ENCODE data around the gene CACNA2D3.

Gene CACNA2D3

DNA sequence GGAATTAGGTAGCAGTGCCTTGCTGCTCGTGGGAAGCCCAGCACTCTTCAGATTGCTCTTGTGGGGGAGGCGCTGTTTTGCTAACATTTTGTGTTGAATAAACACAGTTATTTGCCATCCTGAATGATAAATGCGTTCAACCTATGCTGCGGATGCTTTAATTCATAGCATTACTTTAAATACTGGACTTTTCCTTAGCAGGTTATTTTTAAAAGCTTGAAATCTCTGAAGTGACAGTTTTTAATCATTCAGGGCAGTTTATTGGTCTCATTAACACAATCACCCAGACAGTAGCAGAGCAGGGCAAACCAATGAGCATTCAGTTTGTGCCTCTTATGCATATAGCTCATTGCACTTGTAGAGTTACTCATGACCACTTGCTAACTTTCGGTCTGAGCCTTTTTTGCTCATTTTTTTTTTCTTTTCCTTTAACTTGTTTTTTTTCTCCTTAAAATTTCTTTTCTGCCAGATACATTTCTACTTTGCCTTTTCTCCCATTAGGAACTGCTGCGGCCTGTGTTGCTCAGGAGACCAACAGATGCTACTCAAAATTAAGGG is 5.2 kb downstream of the CACNA2D3 start:
- FAIRE-seq = no peak

DNA sequence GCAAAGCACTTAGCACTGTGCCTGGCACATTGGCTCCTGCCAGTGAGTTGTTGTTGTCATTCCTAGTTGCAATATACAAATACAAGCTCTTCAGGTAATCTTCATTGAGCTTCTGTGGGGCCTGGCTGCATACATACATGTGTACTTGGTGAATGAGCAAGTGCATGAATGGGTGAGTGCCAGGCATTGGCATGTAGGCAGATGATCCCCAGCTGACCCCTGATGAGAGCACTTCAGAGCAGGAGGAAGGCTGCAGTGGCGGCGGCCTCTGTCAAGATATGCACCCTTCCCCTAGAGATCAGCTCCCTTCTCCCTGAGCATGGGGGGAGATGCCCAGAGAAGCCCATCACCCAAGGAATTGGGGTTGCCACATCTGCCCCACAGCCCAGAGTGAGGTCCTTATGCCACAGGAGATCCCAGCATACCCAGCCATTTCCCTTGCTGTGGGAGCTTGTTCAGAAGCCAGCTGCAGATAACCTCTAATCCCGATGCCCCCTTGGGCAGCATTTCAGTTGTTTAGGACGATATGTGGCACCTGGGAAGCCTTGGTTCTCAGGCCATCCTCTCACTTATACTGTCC is 8.8 kb downstream of the CACNA2D3 start:
- FAIRE-seq = no peak

DNA sequence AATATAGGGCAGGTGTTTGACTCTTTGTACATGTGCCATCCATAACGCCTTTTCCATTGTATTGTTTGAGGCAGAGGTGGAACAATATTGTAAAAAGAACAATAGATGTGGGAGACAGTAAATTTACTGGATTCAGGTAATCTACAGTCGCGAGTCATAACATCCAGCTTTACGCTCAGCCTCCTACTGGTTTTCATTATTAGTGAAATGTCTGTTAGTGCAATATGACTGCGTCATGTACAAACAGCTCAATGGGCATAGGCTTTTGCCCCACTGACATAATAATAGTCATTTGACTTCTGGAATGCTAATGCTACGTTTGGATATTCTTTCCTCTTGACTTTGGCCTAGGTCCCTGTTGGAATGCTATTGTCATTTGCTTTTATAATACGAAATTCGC is 9.5 kb downstream of the CACNA2D3 start:
- FAIRE-seq = no peak

DNA sequence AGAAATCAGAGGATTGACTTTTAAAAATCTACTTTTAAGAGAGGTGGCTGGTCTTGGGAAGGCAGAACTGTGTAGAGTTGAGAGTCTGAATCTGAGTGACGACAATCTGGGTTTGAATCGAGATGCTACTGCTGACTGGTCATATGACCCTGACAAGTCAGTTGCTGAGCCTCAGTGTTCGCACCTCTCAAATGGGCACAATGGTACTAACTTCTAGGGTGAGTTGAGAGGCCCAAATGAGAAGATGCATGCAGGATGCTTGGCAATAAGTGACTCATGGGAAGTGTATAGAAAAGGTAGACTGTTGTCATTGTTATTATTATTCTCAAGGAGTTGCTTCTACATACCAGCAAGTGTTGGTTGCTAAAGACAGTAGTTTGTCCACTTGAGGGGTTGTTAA is 10.3 kb downstream of the CACNA2D3 start:
- FAIRE-seq = no peak

DNA sequence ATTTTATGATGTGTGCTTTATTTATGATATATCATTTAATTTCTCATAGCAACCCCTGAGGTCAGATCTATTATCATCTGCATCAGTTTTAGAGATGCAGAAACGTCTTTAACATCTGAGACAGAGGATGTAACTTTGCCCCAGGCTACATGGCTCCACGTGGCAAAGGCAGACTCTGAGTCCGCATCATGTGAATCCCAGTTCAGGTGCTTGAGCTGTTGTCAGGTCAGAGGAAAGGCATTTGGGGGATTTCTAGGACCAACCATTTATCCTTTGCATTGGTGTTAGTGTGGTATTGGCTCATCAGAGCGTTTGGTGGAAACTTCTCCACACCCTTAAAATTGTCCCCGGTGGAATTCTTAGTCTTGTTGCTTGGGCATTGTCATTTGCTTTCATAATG is 10.8 kb downstream of the CACNA2D3 start:
- FAIRE-seq = no peak

DNA sequence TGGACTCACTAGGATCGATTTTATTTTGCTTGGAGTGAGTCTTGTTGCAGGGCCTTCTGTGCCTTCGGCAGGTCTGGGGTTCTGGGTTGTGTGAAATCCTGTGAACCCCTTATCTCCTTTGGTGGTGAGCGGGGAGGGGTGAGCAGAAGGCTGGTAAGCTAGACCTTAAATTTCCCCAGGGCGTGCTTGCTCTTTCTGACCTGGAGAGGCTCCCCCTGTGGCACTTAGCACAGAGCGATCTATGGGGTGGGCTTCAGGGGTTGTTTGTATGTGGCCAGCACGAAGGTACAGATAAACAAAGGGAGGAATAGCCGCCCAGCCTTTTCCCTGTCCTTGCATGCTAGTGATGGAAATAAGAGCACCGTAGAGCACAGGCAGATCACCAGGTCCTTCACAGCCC is 11.8 kb downstream of the CACNA2D3 start:
- FAIRE-seq = no peak

DNA sequence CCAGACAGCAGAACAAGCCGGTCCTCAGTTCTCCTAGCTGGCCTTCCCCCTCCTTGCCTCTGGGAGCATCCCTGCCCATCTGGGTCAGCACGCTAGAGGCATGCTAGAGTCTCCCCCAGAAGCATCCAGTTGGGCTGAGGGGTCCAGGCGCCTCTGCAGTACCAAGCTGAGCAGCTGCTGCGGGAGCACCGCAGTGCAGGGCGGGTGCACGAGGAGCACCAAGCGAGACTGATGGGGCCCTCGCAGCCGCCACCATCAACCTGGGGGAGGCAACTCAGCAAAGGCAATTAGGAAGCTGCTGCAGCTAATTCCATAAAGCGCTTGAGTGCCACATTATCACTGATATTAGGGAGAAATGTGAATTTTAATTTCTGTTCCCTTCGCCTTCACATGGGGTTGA is 12.4 kb downstream of the CACNA2D3 start:
- no peak for FAIRE-seq

DNA sequence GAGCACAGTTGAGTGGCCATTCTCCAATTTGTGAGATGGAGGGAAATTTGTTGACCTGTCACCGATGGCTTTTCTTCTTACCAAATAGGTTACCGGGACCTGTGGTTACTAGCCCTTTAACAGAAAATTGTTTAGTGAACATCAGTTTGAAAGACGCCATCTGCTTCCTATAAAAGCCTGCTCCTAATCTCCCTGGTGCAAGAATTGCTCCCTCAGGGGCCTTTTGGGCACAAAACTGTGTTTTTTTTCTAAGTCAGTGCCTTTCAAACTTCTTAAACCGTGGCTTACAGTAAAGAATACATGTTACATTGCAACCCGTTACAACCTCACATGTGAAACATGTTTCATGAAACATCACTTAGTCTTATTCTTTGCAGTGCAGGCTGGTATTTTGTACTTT is 15.0 kb downstream of the CACNA2D3 start:
- no peak for FAIRE-seq

DNA sequence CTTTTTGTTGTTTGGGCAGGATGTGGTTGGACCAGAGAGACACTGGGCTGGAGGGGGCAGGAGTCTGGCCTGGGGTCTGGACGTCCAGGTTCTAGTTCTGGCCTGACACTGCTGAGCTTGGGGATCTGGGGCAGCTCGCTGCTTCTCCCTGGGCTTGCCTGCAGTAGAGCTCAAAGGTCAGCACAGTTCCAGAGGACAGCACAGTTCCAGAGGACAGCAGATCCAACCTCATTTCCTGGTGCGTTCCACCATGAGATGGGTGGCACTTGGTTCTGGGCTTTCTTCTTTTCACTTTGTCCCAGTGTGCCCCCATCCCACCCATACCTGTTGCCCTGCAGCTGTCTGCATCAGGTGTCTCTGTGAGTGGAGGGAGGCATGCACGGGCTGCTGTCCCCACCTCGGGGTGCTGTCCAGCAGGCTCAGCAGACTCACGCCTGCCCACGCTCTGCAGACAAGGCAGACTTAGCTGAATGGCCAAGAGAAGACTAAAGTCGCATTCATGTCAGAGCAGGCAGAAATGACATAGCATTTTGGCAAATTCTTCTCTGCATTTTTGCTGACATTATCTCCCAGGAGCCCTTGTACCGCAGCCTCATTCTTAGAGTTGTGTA is 16.7 kb downstream of the CACNA2D3 start:
- FAIRE-seq = no peak

DNA sequence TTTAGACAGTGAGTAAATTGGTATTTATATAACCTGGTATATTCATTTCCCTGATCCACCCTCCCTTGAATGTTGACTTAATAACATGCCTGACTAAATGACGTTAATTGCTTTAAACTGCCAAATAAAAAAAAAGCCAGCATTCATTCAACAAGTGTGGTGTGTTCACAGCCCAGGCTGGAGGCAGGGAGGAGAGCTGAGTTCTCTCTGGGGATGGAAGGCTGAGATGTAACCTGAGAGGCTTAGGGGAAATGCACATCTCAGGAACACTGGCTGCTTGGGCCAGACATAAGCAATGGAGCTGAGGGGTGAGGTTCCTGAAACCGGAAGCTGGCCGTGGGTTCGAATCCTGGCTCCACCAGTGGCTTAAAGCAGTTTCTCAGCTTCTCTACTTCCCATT is 17.3 kb downstream of the CACNA2D3 start:
- FAIRE-seq = no peak

DNA sequence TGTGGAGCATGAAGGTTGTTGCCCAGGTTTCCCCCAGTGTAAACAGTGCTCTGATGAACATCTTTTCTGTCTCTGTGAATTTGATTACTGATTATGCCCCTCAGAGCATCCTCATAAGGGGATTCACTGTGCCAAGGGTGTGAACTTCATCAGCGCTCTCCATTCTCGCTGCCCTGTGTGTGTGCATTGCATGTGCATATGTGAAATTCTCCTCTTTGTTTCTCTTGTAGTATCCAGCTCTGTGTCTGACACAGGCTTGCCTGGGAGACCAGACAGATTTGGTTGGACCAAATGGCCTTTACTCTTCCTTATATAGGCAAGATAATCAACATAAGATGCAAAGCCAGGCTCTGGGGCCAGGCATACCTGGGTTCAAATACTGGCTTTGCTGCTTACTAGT is 21.9 kb downstream of the CACNA2D3 start:
- no peak for FAIRE-seq

DNA sequence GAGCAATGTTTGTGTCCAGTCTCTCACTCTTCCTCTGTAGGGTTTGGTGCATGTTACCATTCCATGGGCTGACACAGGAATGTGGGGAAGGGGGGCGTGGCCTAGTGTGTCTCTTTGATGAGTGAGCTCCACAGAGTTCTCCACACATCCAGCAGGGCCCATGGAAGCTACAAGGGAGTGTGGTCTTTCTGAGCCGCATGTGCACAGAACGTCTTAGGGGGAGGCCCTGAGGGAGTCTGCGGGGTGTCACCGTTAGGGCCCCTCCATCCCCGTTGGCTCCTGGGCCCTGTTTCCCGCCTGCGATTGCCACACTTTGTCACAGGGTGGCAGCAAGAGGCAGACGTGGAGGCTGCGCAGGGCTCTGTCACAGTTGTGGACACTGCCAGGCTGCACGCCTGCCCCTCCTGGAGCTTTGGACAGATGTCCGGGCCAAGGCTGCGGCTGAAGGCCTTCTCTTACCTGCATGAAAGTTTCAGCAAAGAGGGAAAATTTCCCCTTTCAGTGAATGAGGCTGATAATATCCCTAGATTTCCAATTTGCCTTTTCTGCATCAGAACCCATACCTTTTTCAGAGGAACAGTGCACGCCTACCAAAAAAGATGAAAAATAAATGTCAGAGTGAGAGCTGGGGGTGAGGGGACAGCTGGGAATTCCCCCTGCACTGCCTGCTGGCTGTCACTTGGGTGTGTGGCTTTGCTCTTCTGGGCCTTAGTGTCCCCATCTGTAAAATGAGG is 24.3 kb downstream of the CACNA2D3 start:
- FAIRE-seq = no peak

DNA sequence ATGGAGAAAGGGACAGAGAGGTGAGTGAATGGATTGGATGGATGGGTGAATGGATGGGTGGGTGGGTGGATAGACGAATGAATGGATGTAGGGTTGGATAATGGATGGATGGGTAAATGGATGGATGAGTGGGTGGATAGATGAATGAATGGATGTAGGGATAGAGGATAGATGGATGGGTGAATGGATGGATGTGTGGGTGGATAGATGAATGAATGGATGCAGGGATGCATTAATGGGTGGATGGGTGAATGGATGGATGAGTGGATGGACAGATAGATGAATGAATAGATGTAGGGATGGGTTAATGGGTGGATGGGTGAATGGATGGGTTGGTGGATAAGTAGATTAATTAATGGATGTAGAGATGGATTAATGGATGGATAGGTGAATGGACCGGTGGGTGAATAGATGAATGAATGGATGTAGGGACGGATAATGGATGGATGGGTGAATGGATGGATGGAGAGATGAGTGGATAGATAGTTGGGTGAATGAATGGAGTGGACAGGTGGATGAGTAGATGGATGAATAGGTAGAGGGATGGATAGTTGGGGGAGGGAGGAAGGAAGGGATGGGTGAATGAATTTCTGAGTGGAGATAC is 28.6 kb downstream of the CACNA2D3 start:
- no peak for FAIRE-seq

DNA sequence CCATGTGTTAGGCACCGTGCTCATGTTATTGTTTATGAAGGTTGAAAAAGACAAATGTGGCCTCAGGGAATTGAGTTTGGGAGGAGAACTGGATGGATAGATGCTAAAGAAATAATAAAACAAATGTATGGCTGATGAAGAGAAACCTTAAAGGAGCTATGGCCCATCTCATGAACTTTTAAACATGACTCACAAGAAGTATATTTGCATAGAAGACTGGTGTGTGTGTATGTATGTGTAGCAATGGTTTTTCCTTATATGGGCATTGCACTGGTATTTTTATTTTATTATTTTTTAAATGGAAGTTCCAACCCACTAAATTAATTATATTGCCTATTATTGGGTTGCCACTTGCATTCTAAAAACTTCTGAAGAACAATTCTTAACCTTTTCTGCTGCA is 31.1 kb downstream of the CACNA2D3 start:
- no peak for FAIRE-seq

DNA sequence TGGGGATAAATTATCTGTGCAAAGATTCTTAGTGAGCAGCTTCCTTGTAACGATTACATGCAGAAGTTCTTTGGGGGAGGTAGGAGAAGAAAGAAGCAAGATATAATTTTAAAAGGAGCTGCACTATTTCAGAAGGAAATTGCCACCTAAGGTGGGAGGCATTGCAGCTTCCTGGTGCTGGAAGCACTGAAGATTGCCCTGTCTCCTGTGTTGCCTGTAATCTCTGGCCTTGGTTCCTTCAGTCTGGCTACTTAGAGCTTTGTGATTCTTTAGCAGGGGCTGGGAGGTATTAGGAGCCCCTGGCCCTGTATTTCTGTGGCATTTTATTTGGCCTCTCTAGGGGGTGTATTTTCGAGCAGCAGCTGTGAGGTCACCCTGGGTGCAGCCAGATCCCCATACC is 35.5 kb downstream of the CACNA2D3 start:
- FAIRE-seq = no peak

DNA sequence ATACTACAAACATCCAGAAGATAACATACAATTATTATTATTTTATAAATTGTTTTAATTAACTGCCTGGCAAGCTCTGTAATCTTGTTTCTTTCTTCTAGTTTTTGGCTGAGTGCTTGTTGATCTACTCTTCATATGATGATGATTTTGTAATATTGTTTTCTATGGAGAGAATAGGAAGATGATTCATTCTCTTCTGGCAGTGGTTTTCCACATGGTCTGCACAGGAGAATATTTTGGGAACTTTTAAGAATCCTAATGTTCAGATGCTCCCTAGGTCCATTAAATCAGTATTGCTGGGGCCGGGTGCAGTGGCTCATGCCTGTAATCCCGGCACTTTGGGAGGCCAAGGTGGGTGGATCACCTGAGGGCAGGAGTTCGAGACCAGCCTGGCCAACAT is 37.6 kb downstream of the CACNA2D3 start:
- FAIRE-seq = no peak

DNA sequence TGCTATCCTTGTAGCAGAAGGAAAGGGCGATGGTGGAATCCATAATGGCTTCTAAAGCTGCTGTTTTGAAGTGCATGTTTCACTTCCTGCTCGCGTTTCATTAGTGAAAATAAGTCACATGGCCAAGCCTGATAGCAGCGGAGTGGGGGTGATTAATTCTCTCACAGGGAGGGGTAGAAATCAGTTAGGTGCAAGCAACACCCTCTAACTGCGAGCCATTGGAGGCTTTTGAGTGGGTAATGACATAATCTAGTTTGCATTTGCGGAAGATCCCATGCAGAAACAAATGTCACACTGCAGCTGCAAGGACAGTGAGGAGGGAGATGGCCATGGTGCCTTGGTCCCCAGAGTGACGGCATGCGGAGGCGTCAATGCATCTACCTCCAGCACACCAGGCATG is 41.1 kb downstream of the CACNA2D3 start:
- FAIRE-seq = no peak

DNA sequence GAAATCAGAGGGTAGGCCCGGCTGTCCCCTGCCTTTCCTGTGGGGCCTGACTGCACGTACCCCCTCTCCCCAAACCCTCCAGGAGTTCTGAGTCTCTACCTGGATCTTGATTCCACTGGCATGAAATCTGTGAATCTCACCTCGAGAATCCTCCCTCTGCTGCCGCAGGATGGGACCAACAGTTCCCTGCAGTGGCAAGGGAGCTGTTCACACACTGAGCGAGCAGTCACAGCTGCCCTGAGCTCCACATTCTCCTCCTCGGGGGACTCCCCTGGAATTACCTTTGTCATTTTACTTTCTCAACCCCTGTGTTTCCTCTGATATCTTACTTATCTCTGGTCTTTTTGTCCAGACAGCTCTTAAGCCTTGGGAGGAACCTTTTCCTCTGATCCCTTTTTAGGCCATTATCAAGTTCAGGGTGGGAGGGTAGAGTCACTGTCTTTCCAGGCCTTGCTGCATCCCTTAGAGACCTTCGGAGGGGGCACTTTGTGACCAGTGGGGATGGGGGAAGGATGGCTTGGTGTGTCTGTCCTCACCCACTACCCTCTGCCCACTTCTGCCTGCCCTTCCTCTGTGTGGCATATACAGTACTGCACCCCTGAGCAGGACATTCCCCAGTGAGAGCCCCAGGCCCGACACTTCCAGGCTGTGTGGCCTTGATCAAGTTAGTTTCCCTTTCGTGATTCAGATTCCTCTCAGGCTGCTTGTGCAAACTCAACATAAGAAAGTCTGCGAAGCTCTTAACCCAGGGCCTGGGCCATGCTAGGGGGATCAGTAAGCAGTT is 42.0 kb downstream of the CACNA2D3 start:
- FAIRE-seq = no peak

DNA sequence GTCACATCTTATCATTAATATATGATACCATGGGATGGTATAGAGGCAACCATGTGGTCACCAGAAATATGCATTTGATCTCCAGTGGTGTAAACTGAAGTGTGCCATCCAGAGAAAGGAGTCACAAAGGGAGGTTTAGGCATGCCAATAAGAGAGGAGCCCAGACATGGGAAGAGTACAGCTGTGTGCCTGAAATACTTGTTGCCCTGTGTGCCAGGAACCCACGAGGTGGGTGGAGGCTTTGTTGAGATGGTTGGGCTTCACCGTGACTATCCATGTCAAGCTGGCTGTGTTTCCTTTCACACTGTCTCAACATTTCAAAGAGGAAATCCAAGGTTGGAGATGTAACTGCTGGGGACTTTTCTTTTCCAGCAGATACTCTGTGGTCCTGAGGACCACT is 43.5 kb downstream of the CACNA2D3 start:
- FAIRE-seq = no peak

DNA sequence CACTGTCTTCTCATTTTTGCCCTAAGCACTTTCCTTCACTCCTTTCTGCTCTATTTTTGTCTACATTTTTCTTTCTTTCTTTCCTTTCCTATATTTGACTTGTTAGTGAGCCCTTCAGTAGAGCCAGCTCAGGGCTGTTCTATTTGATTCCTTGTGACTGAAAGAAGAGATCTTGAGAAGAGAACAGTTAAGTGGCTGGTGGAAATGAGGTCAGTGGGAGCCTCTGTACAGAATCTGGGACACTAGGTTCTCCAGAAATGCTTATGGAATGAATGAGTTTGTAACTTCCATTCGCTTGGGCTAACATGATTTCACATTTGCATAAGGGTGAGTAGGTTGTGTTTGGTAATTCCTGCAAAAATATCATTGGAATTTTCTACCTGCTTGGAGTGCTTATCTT is 45.6 kb downstream of the CACNA2D3 start:
- no peak for FAIRE-seq

DNA sequence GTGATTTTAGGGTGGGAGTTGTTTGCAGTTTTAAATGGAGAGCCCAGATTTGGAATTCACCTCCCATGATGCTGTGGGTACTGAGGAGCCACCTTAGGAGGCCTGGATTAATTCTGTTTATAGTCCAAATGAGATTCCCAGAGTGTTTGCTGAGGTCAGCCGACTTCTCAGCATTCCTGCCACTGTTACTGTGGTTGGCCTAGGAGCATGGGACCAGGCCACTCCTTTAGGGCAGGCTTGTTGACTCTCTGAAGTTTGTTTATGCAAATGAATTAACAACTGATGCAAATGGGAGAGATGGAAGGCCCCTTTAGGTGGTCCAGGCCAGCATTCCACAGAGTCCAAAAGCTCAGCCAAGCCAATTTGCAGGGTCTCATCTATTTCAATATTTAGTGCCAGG is 46.1 kb downstream of the CACNA2D3 start:
- no peak for FAIRE-seq

DNA sequence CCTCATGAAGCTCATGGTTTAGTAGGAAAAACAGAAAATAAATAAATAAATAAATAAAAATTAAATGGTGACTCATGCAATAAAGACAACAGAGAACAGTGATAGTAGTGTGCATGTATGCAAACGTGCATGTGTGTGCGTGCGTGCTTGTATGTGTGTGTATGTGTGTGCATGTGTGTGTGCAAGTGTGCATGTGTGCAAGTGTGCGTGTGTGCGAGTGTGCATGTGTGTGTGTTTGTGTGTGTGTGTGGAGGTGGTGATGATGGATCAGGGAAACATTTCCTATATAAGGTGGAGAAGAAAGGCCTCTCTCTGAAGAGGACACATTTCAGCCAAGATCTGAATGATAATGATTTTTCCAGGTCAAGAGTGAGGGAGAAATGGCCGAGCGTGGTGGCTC is 47.2 kb downstream of the CACNA2D3 start:
- FAIRE-seq = no peak

DNA sequence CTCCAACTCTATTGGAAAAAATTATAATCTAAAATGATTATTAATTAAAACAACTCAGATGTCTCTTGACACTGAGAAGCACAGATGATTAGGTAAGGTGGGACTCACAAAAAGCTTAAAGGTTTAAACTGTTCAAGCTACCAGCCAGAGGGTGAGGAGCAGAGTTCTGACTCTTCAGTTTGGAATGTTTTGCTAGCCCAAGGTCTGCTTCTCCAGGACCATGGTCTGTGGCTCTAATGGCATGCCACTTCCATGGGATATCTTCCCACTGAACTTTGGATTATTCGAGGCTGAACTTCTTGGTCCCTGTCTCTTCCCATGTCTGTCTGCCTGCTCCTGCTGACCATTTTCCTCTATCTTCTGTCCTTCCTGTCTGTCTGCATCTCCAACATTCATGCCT is 49.2 kb downstream of the CACNA2D3 start:
- FAIRE-seq = no peak
